CD4-positive, alpha-beta memory T cell (primary cell): ENCODE results near the gene COL5A1. TPM values are rescaled to one million over a fixed set of nuclear protein-coding genes. Genes with fewer than 3 reads are reported as not detected.

ENCODE experiments used
- CTCF ChIA-PET: fragments of 350-600 bp; sonication (Branson Sonifier 250); formaldehyde crosslinking; loops from one replicate; lab custom pipeline; 2021; ENCODE audit warnings: inconsistent platforms; ENCODE audit not compliant: partially characterized antibody; lab: Charles Lee
- POLR2A ChIA-PET: fragments of 350-600 bp; sonication (Branson Sonifier 250); formaldehyde crosslinking; loops from one replicate; lab custom pipeline; 2021; ENCODE audit not compliant: partially characterized antibody; lab: Charles Lee
- DNase-seq, 5 donors: peaks; one replicate each; pipeline versions ENCODE4 v3.0.0 to v3.0.0-alpha.2; 2020 to 2022; ENCODE audit warnings: mixed read lengths in 1 of 5
- H3K27ac ChIP-seq: one replicate; pipeline ENCODE4 v1.7.0; 2013; ENCODE audit warnings: low read depth, low read length
- H3K27me3 ChIP-seq: 2 replicates; pipeline ENCODE4 v1.7.0; 2013; ENCODE audit warnings: mild to moderate bottlenecking, low read length, moderate library complexity; ENCODE audit not compliant: insufficient read depth
- H3K36me3 ChIP-seq: 2 replicates; pipeline ENCODE4 v1.7.0; 2013; ENCODE audit warnings: mild to moderate bottlenecking, low read length, moderate library complexity; ENCODE audit not compliant: insufficient read depth
- H3K4me1 ChIP-seq: 2 replicates; pipeline ENCODE4 v1.7.0; 2013; ENCODE audit warnings: mild to moderate bottlenecking, low read length, moderate library complexity; ENCODE audit not compliant: insufficient read depth
- H3K4me3 ChIP-seq, 2 donors: one replicate each; pipeline ENCODE4 v1.7.0; 2013; ENCODE audit warnings: low read length in 2 of 2, mild to moderate bottlenecking in 1 of 2
- H3K9me3 ChIP-seq, 2 donors: one replicate each; pipeline ENCODE4 v1.7.0; 2013; ENCODE audit warnings: low read length in 2 of 2, control low read depth in 1 of 2; ENCODE audit not compliant: control insufficient read depth in 1 of 2
- H3K27ac Mint-ChIP-seq, 7 donors: one replicate each; pipeline ENCODE4 v1.8.0; 2020 to 2021; ENCODE audit warnings: mixed read lengths in 7 of 7, mild to moderate bottlenecking in 6 of 7, inconsistent platforms in 3 of 7, moderate library complexity in 3 of 7
- H3K27me3 Mint-ChIP-seq, 2 donors: one replicate each; pipeline ENCODE4 v1.8.0; 2020 to 2021; ENCODE audit warnings: mixed read lengths in 2 of 2
- H3K36me3 Mint-ChIP-seq, 2 donors: one replicate each; pipeline ENCODE4 v1.8.0; 2020 to 2021; ENCODE audit warnings: mixed read lengths in 2 of 2, inconsistent platforms in 1 of 2, mild to moderate bottlenecking in 1 of 2
- H3K4me1 Mint-ChIP-seq, 4 donors: one replicate each; pipeline ENCODE4 v1.8.0; 2020 to 2021; ENCODE audit warnings: mixed read lengths in 4 of 4, mild to moderate bottlenecking in 1 of 4
- H3K4me3 Mint-ChIP-seq, 8 donors: one replicate each; pipeline ENCODE4 v1.8.0; 2020 to 2021; ENCODE audit warnings: mixed read lengths in 8 of 8, mild to moderate bottlenecking in 7 of 8, moderate library complexity in 6 of 8, inconsistent platforms in 3 of 8
- H3K9me3 Mint-ChIP-seq, 8 donors: one replicate each; pipeline ENCODE4 v1.8.0; 2020 to 2021; ENCODE audit warnings: mixed read lengths in 8 of 8, mild to moderate bottlenecking in 5 of 8, inconsistent platforms in 3 of 8, moderate library complexity in 1 of 8
- intact Hi-C: fragments of 100-400 bp; cut with micrococcal nuclease; formaldehyde crosslinking; loops from one replicate; pipeline ENCODE4 v1.15.1; 2023
- polyA plus RNA-seq, 2 donors: library from polyadenylated mRNA; unstranded; fragments of 300-500 nt; fragmentation: Illumina TruSeq; gene quantifications; one replicate each; pipeline ENCODE4 v1.2.3, GENCODE V29; 2021
- total RNA-seq, 2 experiments: library from RNA; stranded (reverse); gene quantifications; one replicate each; pipeline ENCODE4 v1.2.3, GENCODE V29; 2021

COL5A1 gene
- total and polyA plus RNA-seq, 4 experiments from 2014 or later = 0.36 to 1.6 (median 1.5) TPM; not detected in 1

DNA sequence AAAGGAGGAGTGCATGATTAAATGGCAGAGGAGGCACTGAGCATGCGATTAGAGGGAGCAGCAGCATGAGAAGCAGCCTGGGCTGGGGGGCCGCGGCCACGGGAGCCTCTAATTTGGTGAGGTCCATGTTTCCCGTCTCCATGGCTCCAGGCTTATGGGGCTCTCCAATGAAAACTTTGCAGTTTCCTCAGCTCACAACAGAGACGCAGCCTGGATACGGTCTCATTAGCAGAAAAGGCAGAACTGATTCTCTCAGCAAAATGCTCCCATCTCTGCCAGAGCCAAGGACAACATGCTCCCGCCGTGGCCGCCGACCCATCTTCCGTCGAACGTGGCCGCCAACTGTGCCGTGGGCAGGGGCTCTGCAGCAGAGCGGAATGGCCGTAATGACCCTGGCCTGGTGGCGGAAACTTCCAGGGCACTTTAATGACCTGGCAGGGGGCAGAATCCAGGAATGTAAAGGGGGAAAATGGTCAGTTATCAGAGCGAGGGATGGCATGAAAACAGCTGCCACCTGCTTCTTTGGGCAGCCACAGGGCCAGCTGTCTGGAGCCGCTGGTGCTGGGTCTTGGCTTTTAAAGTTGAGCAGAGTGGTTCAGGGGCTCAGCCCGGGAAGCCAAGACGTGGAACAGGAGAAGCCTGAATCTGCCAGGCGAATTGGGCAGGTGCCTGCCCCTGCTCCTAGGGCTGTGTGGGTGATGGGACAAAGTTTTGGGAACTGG, 76.5 kb downstream of the COL5A1 start:
- POLR2A ChIA-PET = no interaction called here
- Mint-ChIP-seq H3K36me3 (no peaks in the 10 kb centered on the region), H3K4me1 (peaks cover 0 to 6% (median 3%) of the 10 kb centered on the region in 4 donors), H3K9me3 (peaks cover 0 to 9% (median 0%) of the 10 kb centered on the region in 8 donors), H3K4me3 (no peak overlapping the region), H3K27me3 (peaks cover 2% of the 10 kb centered on the region in 2 donors), H3K27ac (no peak overlapping the region)
- Histone ChIP-seq H3K36me3 (no peaks in the 10 kb centered on the region), H3K9me3 (no peaks in the 10 kb centered on the region), H3K4me1 (no peaks in the 10 kb centered on the region), H3K27ac (no peak overlapping the region), H3K27me3 (no peaks in the 10 kb centered on the region), H3K4me3 (no peak overlapping the region)
- no peak for DNase-seq
- intact Hi-C loops = no loop called here
- CTCF ChIA-PET = no interaction called here

DNA sequence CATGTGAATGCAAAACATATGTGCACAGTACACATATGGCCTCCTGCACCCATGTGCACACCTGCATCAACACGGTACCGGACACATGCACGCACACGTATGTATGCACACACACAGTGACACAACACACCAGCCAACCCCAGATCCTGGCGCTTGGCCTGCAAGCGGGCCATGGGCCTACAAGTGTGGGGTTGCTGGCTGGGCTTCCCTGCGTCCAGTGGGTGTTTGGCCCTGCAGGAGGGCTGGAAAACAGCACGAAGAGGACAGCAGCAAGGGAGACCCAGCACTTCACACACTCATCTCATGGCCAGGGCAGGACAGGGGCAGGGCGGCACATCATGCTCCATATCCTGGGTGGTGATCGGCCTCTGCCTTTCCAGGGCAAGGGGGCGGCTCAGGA, 77.7 kb downstream of the COL5A1 start:
- intact Hi-C loops = no loop called here
- Mint-ChIP-seq H3K9me3 (no peaks in the 10 kb centered on the region), H3K36me3 (no peaks in the 10 kb centered on the region), H3K4me3 (no peak overlapping the region), H3K27me3 (peaks cover 2 to 6% of the 10 kb centered on the region in 2 donors), H3K27ac (no peak overlapping the region), H3K4me1 (peaks cover 0 to 3% (median 0%) of the 10 kb centered on the region in 4 donors)
- Histone ChIP-seq H3K27me3 (no peaks in the 10 kb centered on the region), H3K4me3 (no peak overlapping the region), H3K36me3 (no peaks in the 10 kb centered on the region), H3K9me3 (no peaks in the 10 kb centered on the region), H3K27ac (no peak overlapping the region), H3K4me1 (no peaks in the 10 kb centered on the region)
- ChIA-PET POLR2A (no interaction called here), CTCF (no interaction called here)
- no peak for DNase-seq

DNA sequence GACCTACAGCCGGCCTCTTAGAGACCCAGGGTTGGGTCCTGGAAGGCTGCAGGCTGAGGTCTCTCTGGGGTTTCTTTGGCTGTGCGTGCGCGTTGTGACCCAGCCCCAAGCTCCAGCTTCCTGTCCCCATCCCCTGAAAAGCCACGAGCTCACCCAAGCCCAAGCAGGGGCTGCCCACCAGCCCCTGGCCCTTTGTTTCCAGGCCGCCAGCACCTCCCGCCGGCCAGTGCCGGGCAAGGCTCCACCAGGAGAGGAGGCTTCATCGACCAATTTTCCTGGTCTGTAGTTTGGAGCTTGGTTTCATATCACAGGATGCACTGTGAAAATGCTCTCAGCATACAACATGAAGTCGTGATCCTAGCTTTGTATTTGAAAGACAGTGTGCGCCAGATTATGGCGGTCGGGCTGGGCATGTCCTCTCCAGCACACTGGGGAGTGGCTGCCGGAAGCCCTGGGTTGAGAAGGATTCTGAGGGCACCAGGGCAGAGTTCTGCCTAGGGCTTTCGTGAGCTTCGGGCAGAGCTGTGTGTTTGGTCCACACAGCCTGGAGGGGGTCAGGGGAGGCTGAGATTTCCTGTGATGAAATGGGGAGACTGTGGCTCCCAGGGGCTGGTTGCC, 78.6 kb downstream of the COL5A1 start:
- Histone ChIP-seq H3K4me3 (no peak overlapping the region), H3K27ac (no peak overlapping the region), H3K27me3 (no peaks in the 10 kb centered on the region), H3K36me3 (no peaks in the 10 kb centered on the region), H3K9me3 (no peaks in the 10 kb centered on the region), H3K4me1 (no peaks in the 10 kb centered on the region)
- Mint-ChIP-seq H3K36me3 (no peaks in the 10 kb centered on the region), H3K4me1 (peaks cover under 1 to 3% (median 1%) of the 10 kb centered on the region in 4 donors), H3K27ac (no peak overlapping the region), H3K27me3 (peaks cover 2 to 9% of the 10 kb centered on the region in 2 donors), H3K9me3 (no peaks in the 10 kb centered on the region), H3K4me3 (no peak overlapping the region)
- ChIA-PET CTCF (no interaction called here), POLR2A (no interaction called here)
- intact Hi-C loops = no loop called here
- no peak for DNase-seq

DNA sequence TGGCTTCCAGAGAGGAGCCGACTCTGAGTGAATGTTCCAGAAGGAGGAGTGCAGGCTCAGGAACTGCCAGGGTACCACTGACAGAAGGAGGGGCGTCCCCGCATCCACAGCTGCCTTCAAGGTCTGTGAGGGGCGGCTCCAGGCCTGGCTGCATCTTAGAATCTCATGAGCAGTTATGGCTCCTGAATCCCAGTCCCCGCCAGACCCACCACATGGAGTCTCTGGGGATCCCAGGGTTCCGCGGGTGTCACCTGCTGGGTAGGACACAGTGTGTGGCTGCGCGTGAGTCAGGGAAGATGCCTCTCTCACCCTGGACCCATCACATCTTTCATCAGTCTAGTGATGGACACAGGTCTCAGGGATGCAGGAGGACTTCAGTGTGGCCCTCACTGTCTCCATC, 79.2 kb downstream of the COL5A1 start:
- Histone ChIP-seq H3K27me3 (no peaks in the 10 kb centered on the region), H3K4me3 (no peak overlapping the region), H3K4me1 (no peaks in the 10 kb centered on the region), H3K9me3 (no peaks in the 10 kb centered on the region), H3K36me3 (no peaks in the 10 kb centered on the region), H3K27ac (no peak overlapping the region)
- Mint-ChIP-seq H3K9me3 (no peaks in the 10 kb centered on the region), H3K27ac (no peak overlapping the region), H3K4me3 (no peak overlapping the region), H3K36me3 (no peaks in the 10 kb centered on the region), H3K27me3 (peaks cover 2 to 14% of the 10 kb centered on the region in 2 donors), H3K4me1 (peaks cover 2 to 7% (median 6%) of the 10 kb centered on the region in 4 donors)
- ChIA-PET CTCF (no interaction called here), POLR2A (no interaction called here)
- DNase-seq = no peak
- intact Hi-C loops = no loop called here

DNA sequence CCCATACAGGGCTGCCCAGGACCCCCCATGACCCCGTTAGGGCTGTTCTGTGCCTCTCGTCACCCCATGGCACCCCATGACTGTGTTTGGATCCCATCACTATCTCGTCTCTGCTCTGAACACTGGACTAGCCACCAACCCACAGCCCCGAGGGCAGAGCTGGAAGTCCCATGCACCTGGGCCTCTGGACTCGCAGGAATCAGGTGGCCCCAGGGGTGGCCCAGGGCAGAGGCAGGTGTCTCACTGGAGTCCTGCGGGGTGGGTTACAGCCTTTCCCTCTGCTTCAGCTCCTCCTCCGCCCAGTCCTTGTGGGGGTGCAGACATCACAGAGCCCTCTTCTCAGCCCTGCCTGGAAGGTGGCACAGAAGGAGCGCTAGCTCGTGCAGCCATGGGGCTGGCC, 79.7 kb downstream of the COL5A1 start:
- no peaks in the 10 kb centered on the region for H3K4me1 ChIP-seq
- peaks cover 2 to 7% (median 6%) of the 10 kb centered on the region in 4 donors for H3K4me1 Mint-ChIP-seq
- H3K36me3 ChIP-seq = no peaks in the 10 kb centered on the region
- POLR2A ChIA-PET = no interaction called here
- CTCF ChIA-PET = no interaction called here
- H3K27ac Mint-ChIP-seq = no peak overlapping the region
- H3K9me3 ChIP-seq = no peaks in the 10 kb centered on the region
- H3K27ac ChIP-seq = no peak overlapping the region
- H3K4me3 Mint-ChIP-seq = no peak overlapping the region
- H3K9me3 Mint-ChIP-seq = no peaks in the 10 kb centered on the region
- no peaks in the 10 kb centered on the region for H3K27me3 ChIP-seq
- H3K27me3 Mint-ChIP-seq = peaks cover 2 to 14% of the 10 kb centered on the region in 2 donors
- intact Hi-C loops = no loop called here
- H3K4me3 ChIP-seq = no peak overlapping the region
- DNase-seq = no peak
- no peaks in the 10 kb centered on the region for H3K36me3 Mint-ChIP-seq

DNA sequence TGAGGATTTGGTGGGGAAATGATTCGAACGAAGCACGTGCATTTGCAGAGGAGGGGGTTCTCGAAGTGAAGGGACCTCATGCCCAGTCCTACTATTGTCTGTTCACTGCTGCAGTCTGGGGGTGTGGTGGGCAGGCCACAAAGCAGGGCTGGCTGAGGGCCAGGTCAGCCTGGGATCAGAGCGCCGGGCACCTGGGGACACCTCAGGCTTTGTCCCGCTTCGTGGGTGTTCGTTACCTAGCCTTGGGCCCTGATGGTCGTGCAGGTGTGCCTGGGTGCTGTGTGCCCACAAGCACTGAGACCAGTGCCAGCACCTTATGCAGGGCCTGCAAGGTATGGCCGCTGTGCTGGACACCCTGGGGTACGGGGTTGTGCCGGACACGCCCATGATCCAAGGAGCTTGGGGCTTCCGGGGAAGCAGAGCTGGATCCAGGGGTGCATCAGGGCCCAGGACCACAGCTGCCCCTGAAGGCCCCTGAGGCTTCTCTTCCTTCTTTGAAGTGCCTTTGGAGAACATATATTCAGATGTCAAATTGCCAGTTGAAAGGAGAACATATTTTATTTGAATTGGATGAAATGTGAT, 80.6 kb downstream of the COL5A1 start:
- Histone ChIP-seq H3K9me3 (no peaks in the 10 kb centered on the region), H3K27me3 (no peaks in the 10 kb centered on the region), H3K27ac (no peak overlapping the region), H3K36me3 (no peaks in the 10 kb centered on the region), H3K4me1 (no peaks in the 10 kb centered on the region), H3K4me3 (no peak overlapping the region)
- ChIA-PET POLR2A (no interaction called here), CTCF (no interaction called here)
- Mint-ChIP-seq H3K27ac (no peak overlapping the region), H3K4me3 (no peak overlapping the region), H3K4me1 (peaks cover 2 to 7% (median 6%) of the 10 kb centered on the region in 4 donors), H3K36me3 (no peaks in the 10 kb centered on the region), H3K9me3 (no peaks in the 10 kb centered on the region), H3K27me3 (peaks cover 2 to 14% of the 10 kb centered on the region in 2 donors)
- no peak for DNase-seq
- intact Hi-C loops = no loop called here

DNA sequence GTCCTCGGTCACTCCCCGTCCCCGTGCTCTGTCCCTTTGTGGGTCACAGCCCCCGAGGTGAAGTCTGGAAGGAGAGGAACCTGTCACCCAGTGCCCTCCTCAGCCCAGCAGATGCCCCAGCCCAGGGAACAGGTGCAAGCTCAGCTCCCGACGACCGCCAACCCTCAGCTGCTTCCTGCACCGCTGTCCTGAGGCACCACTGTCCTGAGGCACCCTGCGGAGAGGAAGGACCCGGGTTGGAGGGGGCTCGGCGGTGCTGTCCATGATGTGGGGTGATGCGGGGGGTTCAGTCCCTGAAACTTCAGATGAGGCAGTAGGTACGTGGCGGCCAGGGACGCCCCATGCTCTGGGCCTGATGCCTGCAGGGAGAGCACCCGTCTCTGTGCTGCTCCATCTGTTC, 81.4 kb downstream of the COL5A1 start:
- Histone ChIP-seq H3K36me3 (no peaks in the 10 kb centered on the region), H3K4me1 (no peaks in the 10 kb centered on the region), H3K27me3 (no peaks in the 10 kb centered on the region), H3K9me3 (no peaks in the 10 kb centered on the region), H3K4me3 (no peak overlapping the region), H3K27ac (no peak overlapping the region)
- Mint-ChIP-seq H3K4me1 (peaks cover 2 to 7% (median 6%) of the 10 kb centered on the region in 4 donors), H3K27ac (no peak overlapping the region), H3K36me3 (no peaks in the 10 kb centered on the region), H3K4me3 (no peak overlapping the region), H3K9me3 (no peaks in the 10 kb centered on the region), H3K27me3 (peaks cover 3 to 14% of the 10 kb centered on the region in 2 donors)
- intact Hi-C loops = no loop called here
- no peak for DNase-seq
- CTCF ChIA-PET = no interaction called here
- POLR2A ChIA-PET = no interaction called here
